ENCODE results near the gene TBC1D30. TPM values are rescaled to one million over a fixed set of nuclear protein-coding genes. Genes with fewer than 3 reads are reported as not detected.

The TBC1D30 gene
- total RNA-seq, 1 donor from 2014 or later: 3.7 TPM

GRCh38 chr12:64909124-64909523, 84.7 kb downstream of the TBC1D30 start:
- DNase-seq (ENCODE audit: low read depth): no peak
- Histone ChIP-seq H3K4me3 (ENCODE audit: low read depth, low read length) (no peak overlapping the region), H3K36me3 (ENCODE audit: control insufficient read depth, insufficient read depth, low read length) (no peaks in the 10 kb centered on the region), H3K27me3 (ENCODE audit: control insufficient read depth, insufficient read depth, low read length) (no peaks in the 10 kb centered on the region)
- TF ChIP-seq, protein P1, sequence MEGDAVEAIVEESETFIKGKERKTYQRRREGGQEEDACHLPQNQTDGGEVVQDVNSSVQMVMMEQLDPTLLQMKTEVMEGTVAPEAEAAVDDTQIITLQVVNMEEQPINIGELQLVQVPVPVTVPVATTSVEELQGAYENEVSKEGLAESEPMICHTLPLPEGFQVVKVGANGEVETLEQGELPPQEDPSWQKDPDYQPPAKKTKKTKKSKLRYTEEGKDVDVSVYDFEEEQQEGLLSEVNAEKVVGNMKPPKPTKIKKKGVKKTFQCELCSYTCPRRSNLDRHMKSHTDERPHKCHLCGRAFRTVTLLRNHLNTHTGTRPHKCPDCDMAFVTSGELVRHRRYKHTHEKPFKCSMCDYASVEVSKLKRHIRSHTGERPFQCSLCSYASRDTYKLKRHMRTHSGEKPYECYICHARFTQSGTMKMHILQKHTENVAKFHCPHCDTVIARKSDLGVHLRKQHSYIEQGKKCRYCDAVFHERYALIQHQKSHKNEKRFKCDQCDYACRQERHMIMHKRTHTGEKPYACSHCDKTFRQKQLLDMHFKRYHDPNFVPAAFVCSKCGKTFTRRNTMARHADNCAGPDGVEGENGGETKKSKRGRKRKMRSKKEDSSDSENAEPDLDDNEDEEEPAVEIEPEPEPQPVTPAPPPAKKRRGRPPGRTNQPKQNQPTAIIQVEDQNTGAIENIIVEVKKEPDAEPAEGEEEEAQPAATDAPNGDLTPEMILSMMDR (IDR thresholded peaks at IDR 0.05; ENCODE audit: insufficient read depth, low read length, poor library complexity, severe bottlenecking): no peak

DNA sequence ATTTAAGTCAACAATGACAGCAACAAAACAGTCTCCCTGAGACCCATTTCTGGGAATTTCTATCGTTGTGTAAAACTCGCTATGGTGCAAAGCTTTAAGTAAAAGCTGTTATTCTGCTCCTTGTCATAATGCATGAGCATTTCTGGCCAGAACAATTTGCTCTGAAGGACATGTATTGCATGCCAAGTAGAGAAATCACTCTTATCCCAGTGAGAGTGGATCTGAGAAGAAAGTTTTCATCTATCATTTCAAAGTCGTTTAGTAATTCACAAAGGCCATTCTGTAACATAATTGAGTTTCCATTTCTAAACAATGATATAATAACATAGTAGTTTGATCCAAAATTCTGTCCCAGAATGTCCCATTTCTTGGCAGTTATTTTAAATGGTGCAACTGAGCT, 86.6 kb downstream of the TBC1D30 start:
- TF ChIP-seq, protein P1 (IDR thresholded peaks at IDR 0.05; ENCODE audit: insufficient read depth, low read length, poor library complexity, severe bottlenecking): no peak
- Histone ChIP-seq H3K4me3 (ENCODE audit: low read depth, low read length) (no peak overlapping the region), H3K36me3 (ENCODE audit: control insufficient read depth, insufficient read depth, low read length) (no peaks in the 10 kb centered on the region), H3K27me3 (ENCODE audit: control insufficient read depth, insufficient read depth, low read length) (no peaks in the 10 kb centered on the region)
- DNase-seq (ENCODE audit: low read depth): no peak

DNA sequence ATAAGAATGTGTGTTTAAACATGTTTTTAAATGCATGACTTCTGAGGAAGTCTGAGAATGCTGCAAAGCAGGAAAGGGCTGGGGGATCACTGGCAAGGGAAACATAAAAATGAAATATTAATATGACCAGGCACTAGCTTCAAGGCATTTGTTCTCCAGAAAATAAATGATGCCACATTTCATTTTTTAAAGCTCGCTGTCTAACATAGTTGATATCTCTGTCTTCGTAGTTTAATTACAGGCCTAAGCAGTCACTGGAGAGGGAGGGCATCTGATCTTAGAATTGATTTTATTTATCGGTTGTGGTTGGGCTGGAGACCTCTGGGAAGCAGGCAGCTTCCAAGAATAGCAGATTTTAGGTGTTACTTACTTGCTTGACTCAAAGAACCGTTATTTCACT, 87.5 kb downstream of the TBC1D30 start:
- TF ChIP-seq, protein P1 (IDR thresholded peaks at IDR 0.05; ENCODE audit: insufficient read depth, low read length, poor library complexity, severe bottlenecking): no peak
- H3K27me3 ChIP-seq (ENCODE audit: control insufficient read depth, insufficient read depth, low read length): no peaks in the 10 kb centered on the region
- DNase-seq (ENCODE audit: low read depth): no peak
- no peak overlapping the region for H3K4me3 ChIP-seq (ENCODE audit: low read depth, low read length)
- H3K36me3 ChIP-seq (ENCODE audit: control insufficient read depth, insufficient read depth, low read length): no peaks in the 10 kb centered on the region

DNA sequence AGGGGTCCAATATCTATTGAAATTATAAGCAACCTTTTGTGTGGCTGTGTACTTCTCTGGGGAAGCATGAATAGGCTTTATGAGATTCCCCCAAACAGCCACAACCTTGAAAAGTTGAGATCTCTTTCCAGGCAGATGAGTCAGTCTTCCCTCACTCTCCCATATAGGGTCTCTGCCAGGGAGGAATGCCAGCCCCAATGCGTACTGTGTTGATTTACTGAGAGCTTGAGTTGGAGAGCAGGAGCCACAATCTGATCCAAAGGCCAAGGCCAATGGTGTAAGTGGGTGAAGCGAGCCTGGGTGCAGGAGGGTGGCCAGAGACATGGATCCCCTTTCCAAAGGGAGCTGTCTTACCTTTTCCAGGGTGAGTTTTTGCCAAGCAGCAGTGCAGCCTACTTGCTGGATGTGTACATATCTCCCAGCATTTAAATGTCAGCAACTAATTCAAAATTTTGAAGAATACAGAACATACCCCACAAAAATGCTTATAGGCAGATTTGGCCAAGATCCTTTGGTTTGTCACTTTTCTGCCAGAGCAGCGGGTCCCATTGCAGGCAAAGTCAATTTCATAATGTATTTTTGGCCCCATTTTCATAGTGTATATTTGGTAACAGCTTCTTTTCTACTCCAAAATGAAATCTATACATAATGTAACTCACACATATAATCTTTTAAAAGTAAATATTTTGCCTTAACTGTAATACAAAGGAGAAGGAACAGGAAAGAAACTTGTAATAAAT, 88.2 kb downstream of the TBC1D30 start:
- no peaks in the 10 kb centered on the region for H3K36me3 ChIP-seq (ENCODE audit: control insufficient read depth, insufficient read depth, low read length)
- no peaks in the 10 kb centered on the region for H3K27me3 ChIP-seq (ENCODE audit: control insufficient read depth, insufficient read depth, low read length)
- TF ChIP-seq, protein P1 (IDR thresholded peaks at IDR 0.05; ENCODE audit: insufficient read depth, low read length, poor library complexity, severe bottlenecking): no peak
- no peak overlapping the region for H3K4me3 ChIP-seq (ENCODE audit: low read depth, low read length)
- no peak for DNase-seq (ENCODE audit: low read depth)

GRCh38 chr12:64915242-64915641, 90.8 kb downstream of the TBC1D30 start:
- TF ChIP-seq, protein P1 (IDR thresholded peaks at IDR 0.05; ENCODE audit: insufficient read depth, low read length, poor library complexity, severe bottlenecking): no peak
- Histone ChIP-seq H3K27me3 (ENCODE audit: control insufficient read depth, insufficient read depth, low read length) (peaks cover 2% of the 10 kb centered on the region), H3K4me3 (ENCODE audit: low read depth, low read length) (no peak overlapping the region), H3K36me3 (ENCODE audit: control insufficient read depth, insufficient read depth, low read length) (no peaks in the 10 kb centered on the region)
- DNase-seq (ENCODE audit: low read depth): no peak
